Sciatic nerve (tissue), 2 donors: ENCODE measurements around the gene GFOD2. TPM values are rescaled to one million over a fixed set of nuclear protein-coding genes. Genes with fewer than 3 reads are reported as not detected.
A peak's percentile ranks its signal among the peaks of the same experiment; 100 is the strongest.

Source experiments
- ATAC-seq: fragments of 200-7000 bp; cut with Tn5 transposase; one replicate; pipeline ENCODE4 v1.9.1; 2020; ENCODE audit warnings: mild to moderate bottlenecking, moderate library complexity
- DNase-seq: peaks from one replicate; pipeline ENCODE4 v3.0.0-alpha.2; 2020; ENCODE audit warnings: low spot score
- intact Hi-C: fragments of 100-400 bp; cut with DNase I; formaldehyde crosslinking; loops from one replicate; pipeline ENCODE4 v1.14.2; 2022
- total RNA-seq: library from RNA; stranded (reverse); fragmentation: NEBNext Ultra II Directional; extraction: Animal tissue kit (Norgen Biotek cat#: 25700); gene quantifications from one replicate; pipeline ENCODE4 v1.2.1, GENCODE V29; 2021
- donor health status: DM: no; HTN: no; CAD: no.
- donor health status: DM: no; HTN: no; CAD: no.

Gene GFOD2
- total RNA-seq, 1 donor from 2014 or later: 16.8 TPM

DNA sequence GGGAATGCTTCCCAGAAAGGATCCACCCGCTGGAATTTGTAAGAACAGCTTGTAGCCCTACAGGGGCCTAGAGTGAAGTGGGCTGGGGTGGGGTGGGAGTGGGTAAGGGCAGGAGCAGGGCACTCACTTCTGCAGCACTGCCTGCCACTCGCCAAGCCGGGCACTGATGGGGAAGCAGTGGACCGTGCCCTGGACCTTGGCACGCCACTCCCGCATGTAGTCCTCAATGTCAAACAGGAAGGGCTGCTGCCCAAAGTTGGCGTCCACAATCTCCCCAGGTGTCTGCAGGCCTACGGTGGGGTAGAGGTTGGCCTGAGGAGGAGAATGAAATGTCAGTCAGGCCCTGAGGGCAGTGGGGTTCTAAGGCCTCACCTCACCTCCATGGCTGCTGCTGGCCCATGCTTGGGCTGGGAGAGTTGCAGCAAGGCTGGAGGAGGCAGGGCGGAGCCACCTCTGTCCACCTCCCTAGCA, 15.7 kb upstream of the GFOD2 start:
- ATAC-seq: no peak
- intact Hi-C loops: no loop called here
- DNase-seq: no peak

GRCh38 chr16:67733734-67734470, 14.8 kb upstream of the GFOD2 start:
- DNase-seq (no peak), ATAC-seq (no peak)
- intact Hi-C loops: no loop called here

- intact Hi-C loops: no loop called here
- DNase-seq: no peak
- no peak for ATAC-seq
Measured at GRCh38 chr16:67731753-67732095, 12.6 kb upstream of the GFOD2 start.

DNA sequence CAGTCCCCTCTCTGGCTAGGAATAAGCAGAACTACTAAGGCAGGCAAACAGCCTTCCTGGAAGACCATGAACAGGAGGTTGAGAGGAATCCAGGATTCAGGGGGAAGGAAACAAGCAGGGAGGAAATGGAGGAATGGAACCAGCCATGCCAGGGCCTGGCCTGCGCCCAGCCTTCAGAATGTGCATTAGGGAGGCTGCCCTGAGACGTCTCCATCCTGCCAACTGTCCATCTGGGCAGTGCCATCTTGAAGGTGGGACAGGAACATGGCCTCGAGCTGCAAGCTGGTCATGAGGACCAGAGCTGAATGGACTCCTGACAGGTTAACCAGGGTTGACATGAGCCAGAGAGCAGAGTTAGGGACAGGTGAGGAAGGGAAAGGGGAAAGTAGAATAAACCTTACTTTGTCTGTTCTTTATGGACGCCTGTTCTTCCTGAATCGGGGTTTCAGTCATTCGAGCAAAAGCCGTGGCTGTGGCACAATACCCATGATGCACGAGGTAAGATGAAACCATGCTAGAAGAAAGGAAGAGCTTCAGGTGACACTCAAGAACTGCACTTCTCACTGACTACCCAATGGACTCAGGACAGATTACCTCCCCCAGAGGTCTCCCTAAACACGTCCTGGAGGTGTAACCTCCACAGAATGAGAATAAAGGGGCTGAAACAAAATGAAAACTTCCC, 12.1 kb upstream of the GFOD2 start:
- ATAC-seq: no peak
- DNase-seq: no peak
- intact Hi-C loops: no loop called here

DNA sequence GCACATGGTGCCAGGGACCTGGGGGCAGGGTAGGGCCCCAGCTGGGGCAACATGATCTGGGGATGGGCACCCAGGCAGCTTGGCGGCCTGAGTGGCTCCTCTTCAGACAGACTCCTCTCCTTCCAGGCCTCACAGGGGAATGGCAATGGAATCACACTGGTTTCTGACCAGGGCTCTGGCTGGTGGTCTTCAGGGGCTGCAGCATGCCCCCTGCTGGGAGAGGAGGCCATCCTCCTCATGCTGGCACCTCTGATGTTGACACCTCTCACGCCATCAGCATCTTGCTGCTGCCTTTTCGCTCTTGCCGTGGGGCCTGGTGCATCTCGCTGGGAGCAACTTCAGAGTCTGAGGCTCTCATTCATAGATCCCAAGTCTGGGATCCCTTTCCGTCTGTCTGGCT, 11.2 kb upstream of the GFOD2 start:
- DNase-seq: no peak

GRCh38 chr16:67729636-67730248, 10.6 kb upstream of the GFOD2 start:
- ATAC-seq (no peak), DNase-seq (no peak)
- intact Hi-C loops: no loop called here

More for the DNA sequence above, 11.2 kb upstream of the GFOD2 start:
- no peak for ATAC-seq
- intact Hi-C loops: no loop called here

- no peak for DNase-seq
- intact Hi-C loops: no loop called here
- ATAC-seq: no peak
Measured at GRCh38 chr16:67727521-67728485, 8.7 kb upstream of the GFOD2 start.

DNA sequence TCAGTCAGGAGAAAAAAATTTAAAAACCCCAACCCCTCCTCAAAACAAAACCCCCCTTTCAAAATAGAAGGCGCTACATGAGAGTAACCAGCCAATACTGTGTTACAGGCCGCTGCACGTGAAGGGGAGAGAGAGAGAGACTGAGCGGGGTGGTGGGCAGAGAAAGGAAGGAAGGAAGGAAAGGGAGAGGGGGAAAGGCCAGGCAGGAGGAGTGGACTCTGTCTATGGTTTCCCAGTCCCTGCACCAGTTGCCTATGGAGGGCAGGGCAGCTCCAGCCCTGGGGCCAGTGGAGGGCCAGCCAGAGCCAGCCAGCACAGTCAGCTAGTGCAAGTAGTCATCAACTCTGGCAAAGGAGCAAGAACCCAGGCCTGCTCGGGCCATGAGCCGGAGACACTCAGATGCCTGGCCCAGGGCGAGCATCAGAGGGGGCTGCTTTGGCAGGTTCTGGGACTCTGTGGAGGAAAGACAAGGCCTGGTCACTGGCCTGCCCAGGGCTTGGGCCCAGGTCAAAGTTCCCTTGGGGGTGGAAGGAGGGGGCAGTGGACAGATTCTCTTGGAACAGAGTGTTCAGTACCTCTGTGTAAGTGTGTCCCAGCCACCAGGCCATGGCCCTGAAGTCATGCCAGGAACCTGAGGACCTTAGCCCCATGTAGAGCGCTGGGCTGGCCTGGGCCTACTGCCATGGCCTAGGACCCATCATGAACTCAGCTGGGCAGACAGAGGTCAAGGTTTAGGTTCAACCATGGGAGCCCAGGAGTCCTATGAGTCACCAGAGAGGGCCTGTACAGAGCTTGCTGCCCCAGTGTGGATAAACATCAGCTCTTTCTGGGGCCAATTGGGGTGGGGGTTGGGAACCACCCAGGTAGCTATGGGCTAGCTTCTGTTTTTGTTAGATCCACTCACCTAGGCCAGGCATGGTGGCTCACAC, 7.3 kb upstream of the GFOD2 start:
- DNase-seq (no peak), ATAC-seq (no peak)
- intact Hi-C loops: no loop called here

DNA sequence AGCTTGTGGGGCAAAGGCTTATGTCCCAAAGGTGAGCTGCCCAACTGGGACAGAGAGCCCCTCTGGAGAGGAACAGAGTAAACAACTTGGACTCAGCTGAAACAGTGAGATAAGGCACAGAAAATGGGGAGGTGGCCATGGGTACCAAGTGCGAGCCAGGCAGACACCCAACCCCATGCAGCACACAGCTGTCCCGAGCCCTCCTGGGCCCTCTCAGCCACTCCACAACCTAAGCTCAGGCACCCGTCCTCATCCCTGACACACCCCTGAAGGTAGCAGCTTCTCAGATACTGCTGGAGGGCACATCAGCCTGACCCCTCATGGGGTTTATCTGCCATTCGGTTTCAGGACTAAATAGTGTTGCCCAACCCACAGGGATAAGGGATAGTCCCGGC, 4.8 kb upstream of the GFOD2 start:
- no peak for ATAC-seq
- no peak for DNase-seq

GRCh38 chr16:67723151-67723910, 4.2 kb upstream of the GFOD2 start:
- DNase-seq: no peak
- ATAC-seq: no peak
- intact Hi-C loops: no loop called here

More for the DNA sequence above, 4.8 kb upstream of the GFOD2 start:
- intact Hi-C loops: no loop called here

DNA sequence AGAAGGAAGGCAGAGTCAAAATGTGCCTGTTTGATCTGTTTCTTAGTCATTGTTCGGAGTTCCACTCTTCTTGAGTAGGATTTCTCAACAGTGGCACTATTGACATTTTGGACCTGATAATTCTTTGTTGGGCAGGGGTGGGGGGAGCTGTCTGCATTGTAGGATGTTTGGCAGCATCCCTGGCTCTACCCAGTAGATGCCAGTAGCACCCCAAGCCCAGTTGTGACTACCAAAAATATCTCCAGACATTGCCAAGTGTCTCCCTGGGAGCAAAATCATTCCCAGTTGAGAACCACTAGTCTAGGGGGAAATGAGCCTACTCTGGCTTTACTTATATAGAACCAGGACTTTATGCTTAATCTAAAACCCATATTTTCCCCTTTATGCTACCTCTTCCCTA, 1.1 kb upstream of the GFOD2 start:
- no peak for ATAC-seq
- intact Hi-C loops: no loop called here
- DNase-seq: no peak

GRCh38 chr16:67719778-67720144, 645 bp upstream of the GFOD2 start:
- intact Hi-C loops: no loop called here
- ATAC-seq (peak; percentile 77), DNase-seq (no peak)

- intact Hi-C loops: no loop called here
- DNase-seq (no peak), ATAC-seq (no peak)
Measured at GRCh38 chr16:67718668-67719047, 458 bp downstream of the GFOD2 start.

GRCh38 chr16:67716097-67716496, 3.0 kb downstream of the GFOD2 start:
- ATAC-seq (no peak), DNase-seq (no peak)
- intact Hi-C loops: no loop called here

GRCh38 chr16:67714522-67714921, 4.6 kb downstream of the GFOD2 start:
- ATAC-seq (no peak), DNase-seq (no peak)
- intact Hi-C loops: no loop called here

GRCh38 chr16:67713647-67714273, 5.4 kb downstream of the GFOD2 start:
- no peak for ATAC-seq
- intact Hi-C loops: no loop called here
- no peak for DNase-seq

DNA sequence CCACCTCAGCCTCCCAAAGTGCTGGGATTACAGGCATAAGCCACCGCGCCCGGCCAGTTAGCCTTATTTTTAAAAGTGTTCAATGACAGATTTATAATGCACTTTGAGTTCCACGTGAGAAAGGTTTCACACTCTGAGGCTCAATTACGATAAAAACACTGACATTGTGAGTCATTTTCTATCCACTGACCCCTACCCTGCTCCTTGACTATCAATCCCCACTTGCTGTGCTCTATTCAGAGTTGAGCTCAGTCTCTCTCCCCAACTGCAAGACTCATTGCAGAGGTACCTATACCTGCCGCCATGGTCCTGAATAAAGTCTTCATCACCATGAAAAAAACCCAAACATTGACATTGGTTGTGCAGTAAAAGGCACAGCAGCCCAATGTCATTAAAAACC, 8.5 kb downstream of the GFOD2 start:
- DNase-seq (no peak), ATAC-seq (no peak)
- intact Hi-C loops: no loop called here
